ENCODE measurements around the gene CLIC4.

The CLIC4 gene

DNA sequence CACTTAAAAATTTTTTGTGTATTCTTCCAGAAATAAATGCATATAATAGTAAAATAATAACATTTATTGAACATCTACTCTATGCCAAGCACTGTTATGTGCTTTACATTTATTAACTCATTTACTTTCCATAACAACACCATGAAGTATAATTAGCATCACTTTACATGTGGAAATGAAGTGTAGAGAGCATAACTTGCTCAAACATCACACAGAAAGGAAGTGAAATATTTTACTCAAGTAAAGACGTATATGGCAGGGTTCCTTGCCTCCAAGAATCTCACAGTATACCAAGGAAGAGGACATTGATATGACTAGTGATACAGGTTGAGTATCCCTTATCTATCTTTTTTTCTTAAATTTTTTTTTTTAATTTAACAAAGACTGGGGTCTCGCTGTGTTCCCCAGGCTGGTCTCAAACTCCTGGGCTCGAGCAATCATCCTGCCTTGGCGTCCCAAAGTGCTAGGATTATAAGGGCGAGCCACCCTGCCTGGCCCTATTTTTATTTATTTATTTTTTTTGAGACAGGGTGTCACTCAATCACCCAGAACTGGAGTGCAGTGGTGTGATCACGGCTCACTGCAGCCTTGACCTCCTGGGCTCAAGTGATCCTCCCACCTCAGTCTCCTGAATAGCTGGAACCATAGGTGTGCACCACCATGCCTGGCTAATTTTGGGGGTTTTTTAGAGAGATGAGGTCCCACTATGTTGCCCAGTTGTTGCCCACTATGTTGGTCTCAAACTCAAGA is 7.7 kb upstream of the CLIC4 start:
- no peak for TF ChIP-seq ZNF274 (IDR thresholded peaks at IDR 0.05; ENCODE audit: low read depth, low read length)
- TF ChIP-seq SUZ12 (IDR thresholded peaks at IDR 0.05; ENCODE audit: extremely low read depth, insufficient read depth, insufficient read length) = no peak
- no peak for TF ChIP-seq YY1 (IDR thresholded peaks at IDR 0.05; ENCODE audit: insufficient read depth, insufficient read length)
- Histone ChIP-seq H3K4me1 (ENCODE audit: insufficient read depth, insufficient read length) (peaks cover 13% of the 10 kb centered on the region), H3K9ac (ENCODE audit: insufficient read length, low read depth) (no peak overlapping the region), H3K36me3 (ENCODE audit: insufficient read depth, insufficient read length, low read length) (no peaks in the 10 kb centered on the region), H3K27me3 (ENCODE audit: insufficient read depth, insufficient read length) (no peaks in the 10 kb centered on the region), H3K9me3 (ENCODE audit: insufficient read depth, low read length) (no peaks in the 10 kb centered on the region), H3K4me3 (ENCODE audit: insufficient read length, low read depth) (no peak overlapping the region)
- DNase-seq (ENCODE audit: low read depth, low spot score) = no peak

DNA sequence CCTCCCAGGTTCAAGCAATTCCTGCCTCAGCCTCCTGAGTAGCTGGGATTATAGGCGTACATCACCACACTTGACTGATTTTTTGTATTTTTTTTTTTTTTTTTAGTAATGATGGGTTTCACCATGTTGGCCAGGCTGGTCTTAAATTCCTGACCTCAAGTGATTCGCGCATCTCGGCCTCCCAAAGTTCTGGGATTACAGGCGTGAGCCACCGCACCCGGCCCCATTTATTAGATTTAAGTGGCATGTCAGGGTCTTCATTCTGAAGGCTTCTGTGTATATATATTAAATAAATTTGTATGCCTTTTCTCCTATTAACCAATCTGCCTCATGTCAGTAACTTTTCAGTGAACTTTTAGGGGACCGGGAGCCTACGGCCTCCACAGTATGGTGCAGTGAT is 6.0 kb upstream of the CLIC4 start:
- TF ChIP-seq YY1 (IDR thresholded peaks at IDR 0.05; ENCODE audit: insufficient read depth, insufficient read length) (no peak), ZNF274 (IDR thresholded peaks at IDR 0.05; ENCODE audit: low read depth, low read length) (no peak)
- Histone ChIP-seq H3K9me3 (ENCODE audit: insufficient read depth, low read length) (no peaks in the 10 kb centered on the region), H3K9ac (ENCODE audit: insufficient read length, low read depth) (no peak overlapping the region), H3K4me1 (ENCODE audit: insufficient read depth, insufficient read length) (peaks cover 15% of the 10 kb centered on the region), H3K27me3 (ENCODE audit: insufficient read depth, insufficient read length) (no peaks in the 10 kb centered on the region), H3K36me3 (ENCODE audit: insufficient read depth, insufficient read length, low read length) (no peaks in the 10 kb centered on the region), H3K4me3 (ENCODE audit: insufficient read length, low read depth) (no peak overlapping the region)
- no peak for DNase-seq (ENCODE audit: low read depth, low spot score)

DNA sequence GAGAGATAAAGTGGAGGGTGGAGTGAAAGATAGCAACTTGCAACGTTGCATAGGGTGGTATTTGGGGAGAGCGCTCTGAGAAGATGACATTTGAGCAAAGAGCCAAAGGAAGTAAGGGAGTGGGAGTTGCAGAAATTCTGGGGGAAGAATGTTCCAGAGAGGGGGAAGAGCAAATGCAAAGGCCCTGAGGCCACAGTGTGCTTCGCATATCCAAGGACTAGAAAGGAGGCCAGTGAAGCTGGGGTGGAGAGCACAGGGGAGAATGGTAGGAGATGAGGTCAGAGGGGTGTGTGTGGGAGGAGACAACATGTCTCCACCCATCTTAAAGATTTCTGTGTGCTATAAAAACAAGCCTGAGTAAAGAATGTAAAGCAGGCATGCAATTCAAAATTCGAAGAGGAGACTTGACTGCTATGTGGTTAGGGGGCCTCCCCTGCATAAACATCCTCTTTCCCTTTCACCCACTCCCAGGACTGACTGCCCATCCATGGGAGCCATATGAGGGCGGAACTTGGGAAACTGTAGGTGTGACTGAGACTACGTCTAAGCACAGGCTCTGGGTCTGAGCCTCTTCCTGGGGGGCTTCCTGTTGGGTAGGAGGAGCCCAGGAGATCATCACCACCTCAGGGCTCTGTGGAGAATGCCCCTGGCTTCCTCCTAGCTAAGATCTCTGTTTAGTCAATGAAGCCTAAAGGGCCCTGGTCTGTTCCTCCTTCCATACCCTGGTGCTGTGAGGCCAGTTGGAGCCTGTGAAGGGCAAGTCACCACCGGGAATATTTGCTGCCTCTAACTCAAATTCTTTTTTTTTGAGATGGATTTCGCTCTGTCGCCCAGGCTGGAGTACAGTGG is 2.9 kb upstream of the CLIC4 start:
- peak overlapping the region; percentile 54 for H3K9ac ChIP-seq (ENCODE audit: insufficient read length, low read depth)
- TF ChIP-seq SUZ12 (IDR thresholded peaks at IDR 0.05; ENCODE audit: extremely low read depth, insufficient read depth, insufficient read length) = no peak
- no peak for TF ChIP-seq ZNF274 (IDR thresholded peaks at IDR 0.05; ENCODE audit: low read depth, low read length)
- TF ChIP-seq YY1 (IDR thresholded peaks at IDR 0.05; ENCODE audit: insufficient read depth, insufficient read length) = no peak
- H3K36me3 ChIP-seq (ENCODE audit: insufficient read depth, insufficient read length, low read length) = no peaks in the 10 kb centered on the region
- no peaks in the 10 kb centered on the region for H3K9me3 ChIP-seq (ENCODE audit: insufficient read depth, low read length)
- peaks cover 10% of the 10 kb centered on the region for H3K4me1 ChIP-seq (ENCODE audit: insufficient read depth, insufficient read length)
- no peaks in the 10 kb centered on the region for H3K27me3 ChIP-seq (ENCODE audit: insufficient read depth, insufficient read length)
- no peak overlapping the region for H3K4me3 ChIP-seq (ENCODE audit: insufficient read length, low read depth)
- no peak for DNase-seq (ENCODE audit: low read depth, low spot score)

DNA sequence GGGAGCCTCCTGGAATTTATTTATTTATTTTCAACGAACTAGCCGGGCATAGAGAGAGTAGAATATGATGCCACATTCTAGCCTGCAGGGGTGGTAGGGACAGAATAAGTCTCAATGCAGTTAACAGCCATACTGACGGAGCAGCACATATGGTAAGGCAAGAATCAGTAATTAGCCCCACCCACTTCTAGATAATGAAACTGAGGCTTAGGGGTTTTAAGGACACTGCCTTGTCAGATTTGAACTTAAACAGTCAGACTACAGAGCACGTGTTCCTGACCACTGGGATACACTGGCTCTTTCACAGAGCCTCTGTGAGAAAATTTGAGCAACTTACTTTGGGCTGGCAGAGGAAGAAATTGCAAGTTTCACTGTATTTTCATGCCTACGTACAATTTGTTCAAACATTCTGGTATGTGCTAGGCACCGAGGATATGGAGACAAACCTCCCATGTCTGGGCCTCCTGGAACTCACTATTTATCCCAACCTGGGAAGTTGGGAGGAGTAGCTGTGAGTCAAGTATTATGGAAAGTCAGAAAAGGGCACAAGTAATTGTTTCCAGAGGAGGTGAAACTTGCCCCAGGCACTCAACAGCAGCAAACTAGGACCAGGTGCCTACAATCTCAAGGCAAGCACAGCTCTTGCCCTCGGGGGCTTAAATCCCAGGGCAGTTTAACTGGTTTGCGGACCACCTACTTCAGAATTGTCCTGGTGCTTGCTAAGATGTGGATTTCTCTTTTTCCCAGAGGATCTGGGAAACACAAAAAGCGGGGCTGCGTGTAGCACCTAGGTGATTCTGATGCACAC is 1.6 kb upstream of the CLIC4 start:
- Histone ChIP-seq H3K36me3 (ENCODE audit: insufficient read depth, insufficient read length, low read length) (peaks cover 3% of the 10 kb centered on the region), H3K4me1 (ENCODE audit: insufficient read depth, insufficient read length) (peaks cover 10% of the 10 kb centered on the region), H3K4me3 (ENCODE audit: insufficient read length, low read depth) (no peak overlapping the region), H3K27me3 (ENCODE audit: insufficient read depth, insufficient read length) (no peaks in the 10 kb centered on the region), H3K9ac (ENCODE audit: insufficient read length, low read depth) (peak overlapping the region; percentile 44), H3K9me3 (ENCODE audit: insufficient read depth, low read length) (no peaks in the 10 kb centered on the region)
- no peak for DNase-seq (ENCODE audit: low read depth, low spot score)
- TF ChIP-seq ZNF274 (IDR thresholded peaks at IDR 0.05; ENCODE audit: low read depth, low read length) = no peak
- no peak for TF ChIP-seq YY1 (IDR thresholded peaks at IDR 0.05; ENCODE audit: insufficient read depth, insufficient read length)
- no peak for TF ChIP-seq SUZ12 (IDR thresholded peaks at IDR 0.05; ENCODE audit: extremely low read depth, insufficient read depth, insufficient read length)

DNA sequence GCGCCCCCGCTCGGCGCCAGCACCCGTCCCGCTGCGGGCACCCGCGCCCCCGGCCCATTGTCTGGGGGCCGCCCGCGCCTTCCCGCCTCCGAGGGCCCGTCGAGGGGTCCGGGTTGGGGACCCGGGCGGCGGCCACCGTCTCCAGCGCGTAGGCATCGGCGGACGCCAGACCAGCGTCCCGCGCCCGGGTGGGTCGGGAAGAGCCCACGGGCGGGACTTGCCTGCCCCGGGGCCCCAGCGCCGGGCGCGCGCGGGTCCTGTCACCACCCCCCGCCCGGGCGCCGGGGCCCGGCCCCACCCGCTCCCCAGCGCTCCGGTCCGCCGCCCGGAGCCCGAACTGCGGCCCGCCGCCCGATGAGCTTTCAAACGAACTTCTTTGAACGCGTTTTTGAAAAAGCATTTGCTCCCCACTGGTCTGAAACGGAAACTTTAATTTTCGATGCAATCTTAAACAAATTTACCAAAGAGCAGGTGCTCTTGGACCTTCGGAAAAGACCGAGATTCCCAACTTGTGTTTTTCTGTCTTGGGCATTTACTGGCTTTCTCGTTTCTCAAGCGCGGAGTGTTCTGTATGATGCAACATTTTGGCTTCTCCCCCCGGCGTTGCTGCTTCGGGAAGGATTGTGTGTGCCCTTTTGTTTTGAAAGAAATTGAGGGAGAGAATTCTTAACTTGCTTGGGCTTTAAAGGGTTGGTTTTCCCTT is 615 bp downstream of the CLIC4 start:
- no peaks in the 10 kb centered on the region for H3K9me3 ChIP-seq (ENCODE audit: insufficient read depth, low read length)
- H3K27me3 ChIP-seq (ENCODE audit: insufficient read depth, insufficient read length) = no peaks in the 10 kb centered on the region
- no peak for DNase-seq (ENCODE audit: low read depth, low spot score)
- peak overlapping the region; percentile 97 for H3K4me3 ChIP-seq (ENCODE audit: insufficient read length, low read depth)
- TF ChIP-seq YY1 (IDR thresholded peaks at IDR 0.05; ENCODE audit: insufficient read depth, insufficient read length) (no peak), ZNF274 (IDR thresholded peaks at IDR 0.05; ENCODE audit: low read depth, low read length) (no peak), SUZ12 (IDR thresholded peaks at IDR 0.05; ENCODE audit: extremely low read depth, insufficient read depth, insufficient read length) (no peak)
- H3K36me3 ChIP-seq (ENCODE audit: insufficient read depth, insufficient read length, low read length) = peaks cover 20% of the 10 kb centered on the region
- peak overlapping the region; percentile 99 for H3K9ac ChIP-seq (ENCODE audit: insufficient read length, low read depth)
- H3K4me1 ChIP-seq (ENCODE audit: insufficient read depth, insufficient read length) = peaks cover 12% of the 10 kb centered on the region

DNA sequence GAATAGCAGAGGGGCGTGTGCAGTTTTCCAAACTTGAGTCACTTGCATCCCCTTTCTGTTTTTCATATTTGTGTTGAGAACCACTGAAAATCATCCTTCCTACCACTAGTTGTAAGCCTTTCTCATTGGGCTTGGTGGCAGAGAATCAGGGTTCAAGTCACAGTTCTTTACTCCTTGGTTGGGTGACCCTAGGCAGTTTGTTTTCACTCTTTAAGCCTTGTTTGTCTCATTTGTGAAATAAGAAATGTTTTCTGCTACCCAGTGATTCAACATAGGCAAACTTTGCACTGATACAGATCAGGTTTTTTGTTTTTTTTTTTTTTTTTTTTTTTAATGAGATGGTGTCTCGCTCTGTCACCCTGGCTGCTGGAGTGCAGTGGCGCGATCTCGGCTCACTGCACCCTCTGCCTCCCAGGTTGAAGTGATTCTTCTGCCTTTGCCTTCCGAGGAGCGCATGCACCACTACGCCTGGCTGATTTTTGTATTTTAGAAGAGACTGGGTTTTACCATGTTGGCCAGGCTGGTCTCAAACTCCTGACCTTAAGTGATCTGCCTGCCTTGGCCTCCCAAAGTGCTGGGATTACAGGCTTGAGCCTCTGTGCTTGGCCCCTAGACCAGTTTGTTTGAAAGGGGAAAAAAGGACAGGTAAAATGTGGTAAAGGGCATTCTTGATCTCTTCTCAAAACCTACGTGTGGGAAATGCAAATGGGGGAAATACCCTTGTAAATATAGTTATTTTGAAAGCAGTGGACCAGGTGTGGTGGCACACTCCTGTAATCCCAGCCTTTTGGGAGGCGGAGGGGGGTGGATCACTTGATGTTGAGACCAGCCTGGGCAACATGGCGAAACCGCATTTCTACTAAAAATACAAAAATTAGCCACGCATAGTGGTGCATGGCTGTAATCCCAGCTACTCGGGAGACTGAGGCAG is 3.2 kb downstream of the CLIC4 start:
- H3K9me3 ChIP-seq (ENCODE audit: insufficient read depth, low read length) = no peaks in the 10 kb centered on the region
- H3K4me1 ChIP-seq (ENCODE audit: insufficient read depth, insufficient read length) = peaks cover 3% of the 10 kb centered on the region
- H3K4me3 ChIP-seq (ENCODE audit: insufficient read length, low read depth) = no peak overlapping the region
- H3K9ac ChIP-seq (ENCODE audit: insufficient read length, low read depth) = peak overlapping the region; percentile 47
- H3K36me3 ChIP-seq (ENCODE audit: insufficient read depth, insufficient read length, low read length) = peaks cover 29% of the 10 kb centered on the region
- TF ChIP-seq SUZ12 (IDR thresholded peaks at IDR 0.05; ENCODE audit: extremely low read depth, insufficient read depth, insufficient read length) (no peak), ZNF274 (IDR thresholded peaks at IDR 0.05; ENCODE audit: low read depth, low read length) (no peak), YY1 (IDR thresholded peaks at IDR 0.05; ENCODE audit: insufficient read depth, insufficient read length) (no peak)
- DNase-seq (ENCODE audit: low read depth, low spot score) = no peak
- H3K27me3 ChIP-seq (ENCODE audit: insufficient read depth, insufficient read length) = no peaks in the 10 kb centered on the region

Measured in NT2/D1 (cell line).